DND-41 (cell line): Measurements from ENCODE around the gene SYCE3.

Experiments used
- ATAC-seq: fragments of 200-7000 bp; cut with Tn5 transposase; 3 replicates; pipeline ENCODE4 v1.9.1; 2021; ENCODE audit warnings: low read depth; ENCODE audit not compliant: insufficient read depth
- DNase-seq: peaks from one replicate; pipeline ENCODE4 v3.0.0-alpha.2; 2020
- H2AFZ ChIP-seq: 2 replicates; pipeline ENCODE4 v1.6.0; 2012; ENCODE audit warnings: low read depth, low read length
- H3K27ac ChIP-seq: 2 replicates; pipeline ENCODE4 v1.5.1; 2012; ENCODE audit warnings: low read length, inconsistent platforms
- H3K27me3 ChIP-seq: fragments of 200-600 bp; sonication (generic); 2 replicates; pipeline ENCODE4 v1.6.0; 2012; ENCODE audit warnings: low read length, mild to moderate bottlenecking, inconsistent platforms; ENCODE audit not compliant: insufficient read depth, poor library complexity
- H3K36me3 ChIP-seq: 2 replicates; pipeline ENCODE4 v1.5.1; 2012; ENCODE audit warnings: low read length, inconsistent platforms; ENCODE audit not compliant: insufficient read depth
- H3K4me1 ChIP-seq: 2 replicates; pipeline ENCODE4 v1.5.1; 2012; ENCODE audit warnings: mild to moderate bottlenecking, low read length; ENCODE audit not compliant: insufficient read depth
- H3K4me2 ChIP-seq: 2 replicates; pipeline ENCODE4 v1.6.0; 2012; ENCODE audit warnings: mild to moderate bottlenecking, moderate library complexity, low read length, inconsistent platforms; ENCODE audit not compliant: insufficient read depth
- H3K4me3 ChIP-seq, 2 experiments: fragments of 200-600 bp in 1 of 2; shearing (Covaris generic) in 1 of 2; 2 replicates each; pipeline ENCODE4 v1.5.1; 2012 to 2016; ENCODE audit warnings: inconsistent platforms in 2 of 2, low read length in 2 of 2, mild to moderate bottlenecking in 2 of 2, low read depth in 1 of 2, moderate library complexity in 1 of 2
- H3K79me2 ChIP-seq: 2 replicates; pipeline ENCODE4 v1.6.0; 2012; ENCODE audit warnings: low read length, inconsistent platforms; ENCODE audit not compliant: insufficient read depth
- H3K9ac ChIP-seq: 2 replicates; pipeline ENCODE4 v1.6.0; 2012; ENCODE audit warnings: low read depth, mild to moderate bottlenecking, inconsistent platforms, low read length, moderate library complexity
- H3K9me3 ChIP-seq: 2 replicates; pipeline ENCODE4 v1.5.1; 2012; ENCODE audit warnings: low read length, moderate library complexity, mild to moderate bottlenecking, inconsistent platforms; ENCODE audit not compliant: insufficient read depth, severe bottlenecking
- H4K20me1 ChIP-seq: 2 replicates; pipeline ENCODE4 v1.6.0; 2012; ENCODE audit warnings: low read length; ENCODE audit not compliant: insufficient read depth
- EZH2 ChIP-seq: IDR thresholded peaks from 3 replicates; pipeline ENCODE4 v1.6.1; 2012; ENCODE audit warnings: borderline replicate concordance, low read depth, mild to moderate bottlenecking, moderate library complexity, low read length, inconsistent platforms; ENCODE audit not compliant: severe bottlenecking
- TF ChIP-seq, protein P1 (sequence below): IDR thresholded peaks from 2 replicates; pipeline ENCODE4 v1.5.1; 2012; ENCODE audit warnings: borderline replicate concordance, low read length, moderate library complexity, mild to moderate bottlenecking; ENCODE audit not compliant: poor library complexity, severe bottlenecking; ENCODE audit errors: extremely low read depth

SYCE3 gene

DNA sequence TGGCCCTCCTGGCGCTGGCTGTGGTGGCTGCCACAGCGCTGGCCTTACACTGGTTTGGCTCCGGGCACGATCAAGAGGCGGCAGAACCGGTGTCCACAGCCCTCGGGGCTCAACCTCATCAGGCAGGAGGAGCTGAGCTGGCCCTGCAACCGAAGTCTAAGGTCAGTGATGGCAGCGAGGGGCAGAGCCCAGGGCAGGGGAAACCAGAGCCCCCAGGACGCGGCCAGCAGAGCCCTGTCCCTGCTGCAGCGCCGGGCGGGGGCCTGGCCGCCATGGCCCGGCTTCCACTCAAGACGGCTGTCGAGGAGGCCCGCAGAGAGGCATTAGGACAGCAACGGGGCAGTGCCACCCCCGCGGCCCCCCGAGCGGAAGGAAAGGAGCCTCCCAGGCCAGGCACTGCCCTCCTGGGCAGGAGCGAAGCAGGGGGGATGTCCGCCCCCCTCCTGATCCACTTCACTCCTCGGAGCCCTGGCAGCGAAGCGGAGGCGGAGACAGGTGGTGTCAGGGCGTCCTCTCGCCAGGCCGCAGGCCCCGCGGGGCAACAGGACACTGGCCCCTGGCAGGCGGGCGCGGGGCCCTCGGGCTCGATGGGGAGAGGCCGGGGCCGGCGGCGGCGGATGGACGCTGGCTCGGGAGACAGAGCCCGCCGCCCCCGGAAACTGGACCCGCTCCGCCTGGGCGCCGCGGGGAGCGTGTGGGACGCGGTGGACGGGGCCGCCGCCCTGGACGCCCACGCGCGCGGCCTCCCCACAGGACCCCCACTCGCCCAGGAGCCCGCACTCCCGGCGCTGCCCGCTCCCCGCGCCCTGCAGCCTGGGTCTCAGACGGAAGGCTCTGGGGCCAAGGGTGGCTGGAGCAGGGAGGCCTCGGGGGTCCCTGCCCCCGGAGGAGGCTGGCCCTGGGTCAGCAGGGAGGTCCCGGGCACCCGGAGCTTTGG, 16.1 kb downstream of the SYCE3 start:
- H3K79me2 ChIP-seq: no peaks in the 10 kb centered on the region

DNA sequence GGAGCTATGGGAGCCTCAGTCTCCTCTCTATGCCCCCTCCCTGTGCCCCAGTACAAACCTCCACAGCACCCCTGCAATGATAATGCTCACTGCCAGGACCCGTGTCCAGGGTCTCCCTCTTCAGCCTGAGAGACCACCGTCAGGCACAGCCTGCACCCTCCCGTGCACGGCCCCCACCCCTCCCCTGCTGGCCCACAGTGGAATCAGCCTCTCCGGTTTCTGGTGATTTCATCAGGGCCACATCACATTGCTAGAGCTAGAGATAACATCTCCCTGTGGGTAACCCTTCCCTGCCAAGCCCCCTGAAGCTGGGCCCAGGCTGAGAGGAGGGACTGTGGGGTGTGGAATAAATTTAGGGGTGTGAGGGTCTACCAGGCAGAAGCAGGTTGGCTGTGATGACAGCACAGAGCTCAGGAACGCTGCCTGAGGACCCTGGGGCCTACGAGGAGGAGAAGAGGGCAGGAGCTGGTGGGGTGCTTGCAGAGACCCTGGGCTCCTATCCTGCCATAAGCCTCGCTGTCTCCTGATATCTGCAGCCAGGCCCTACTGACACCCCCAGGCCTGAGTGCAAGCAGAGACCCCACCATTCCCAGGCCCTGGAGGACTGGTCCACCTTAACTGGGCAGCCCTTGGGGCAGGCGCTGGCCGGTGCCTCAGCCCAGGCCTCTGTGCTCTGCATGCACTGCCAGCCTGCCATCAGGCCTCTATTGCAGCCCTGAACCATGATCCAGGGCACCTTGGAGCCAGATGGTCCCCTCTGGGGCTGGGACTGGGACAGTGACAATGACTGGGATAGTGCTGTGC, 17.0 kb downstream of the SYCE3 start, which contains the start of gene KLHDC7B:
Gene KLHDC7B, plus strand, starts transcription at position 378 of the 804 bp plus-strand sequence. Its CDS starts 345 bp downstream, at position 723.
- Histone ChIP-seq H3K79me2 (no peaks in the 10 kb centered on the region), H3K36me3 (no peaks in the 10 kb centered on the region), H4K20me1 (peaks cover 7% of the 10 kb centered on the region), H3K9me3 (no peaks in the 10 kb centered on the region), H3K27ac (no peak within 1 kb of the TSS), H3K4me1 (peaks cover 21% of the 10 kb centered on the region), H3K4me2 (peak within 1 kb of the TSS; percentile 47; the same call in 1 of the 2 replicates), H2AFZ (no peak within 1 kb of the TSS), H3K9ac (no peak within 1 kb of the TSS), H3K4me3 (no peak within 1 kb of the TSS), H3K27me3 (peaks cover 13% of the 10 kb centered on the region)
- DNase-seq: peak; percentile 60
- TF ChIP-seq EZH2: no peak
- TF ChIP-seq, protein P1, sequence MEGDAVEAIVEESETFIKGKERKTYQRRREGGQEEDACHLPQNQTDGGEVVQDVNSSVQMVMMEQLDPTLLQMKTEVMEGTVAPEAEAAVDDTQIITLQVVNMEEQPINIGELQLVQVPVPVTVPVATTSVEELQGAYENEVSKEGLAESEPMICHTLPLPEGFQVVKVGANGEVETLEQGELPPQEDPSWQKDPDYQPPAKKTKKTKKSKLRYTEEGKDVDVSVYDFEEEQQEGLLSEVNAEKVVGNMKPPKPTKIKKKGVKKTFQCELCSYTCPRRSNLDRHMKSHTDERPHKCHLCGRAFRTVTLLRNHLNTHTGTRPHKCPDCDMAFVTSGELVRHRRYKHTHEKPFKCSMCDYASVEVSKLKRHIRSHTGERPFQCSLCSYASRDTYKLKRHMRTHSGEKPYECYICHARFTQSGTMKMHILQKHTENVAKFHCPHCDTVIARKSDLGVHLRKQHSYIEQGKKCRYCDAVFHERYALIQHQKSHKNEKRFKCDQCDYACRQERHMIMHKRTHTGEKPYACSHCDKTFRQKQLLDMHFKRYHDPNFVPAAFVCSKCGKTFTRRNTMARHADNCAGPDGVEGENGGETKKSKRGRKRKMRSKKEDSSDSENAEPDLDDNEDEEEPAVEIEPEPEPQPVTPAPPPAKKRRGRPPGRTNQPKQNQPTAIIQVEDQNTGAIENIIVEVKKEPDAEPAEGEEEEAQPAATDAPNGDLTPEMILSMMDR: peak; percentile 30
- peak; percentile 65 for ATAC-seq

More for the DNA sequence above, 16.1 kb downstream of the SYCE3 start:
- Histone ChIP-seq H4K20me1 (peaks cover 7% of the 10 kb centered on the region), H3K4me3 (no peak overlapping the region), H3K36me3 (no peaks in the 10 kb centered on the region), H3K27me3 (peaks cover 13% of the 10 kb centered on the region), H3K27ac (no peak overlapping the region), H2AFZ (no peak overlapping the region), H3K4me1 (peaks cover 21% of the 10 kb centered on the region), H3K9me3 (no peaks in the 10 kb centered on the region), H3K9ac (no peak overlapping the region), H3K4me2 (no peak overlapping the region)
- no peak for TF ChIP-seq EZH2
- TF ChIP-seq, protein P1: no peak
- ATAC-seq (no peak), DNase-seq (no peak)

DNA sequence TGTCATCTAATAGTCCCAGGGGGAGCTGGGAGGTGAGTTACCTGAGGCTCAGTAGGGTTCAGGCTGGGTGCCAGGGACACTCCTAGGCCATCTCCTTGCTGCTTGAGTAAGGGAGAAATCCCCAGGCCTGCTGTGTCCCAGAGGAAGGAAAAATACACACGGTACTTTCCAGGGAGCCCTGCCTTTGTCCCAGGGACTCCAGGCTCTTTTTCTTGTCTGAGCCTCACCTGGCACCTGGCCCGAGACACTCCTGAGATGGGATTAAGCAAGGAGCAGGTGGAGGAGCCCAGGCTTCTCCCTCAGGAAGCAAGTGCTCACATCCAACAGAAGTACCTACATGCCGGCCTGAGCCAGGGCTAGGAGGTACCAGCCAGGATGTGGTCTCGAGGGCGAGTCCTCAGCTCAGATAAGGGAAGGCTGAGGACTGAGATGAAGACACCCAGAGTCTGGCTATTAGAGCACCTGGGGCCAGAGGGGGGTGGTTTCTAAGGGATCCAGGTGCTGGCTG, 17.9 kb downstream of the SYCE3 start:
- no peak overlapping the region for H2AFZ ChIP-seq
- no peak overlapping the region for H3K9ac ChIP-seq
- no peak for TF ChIP-seq EZH2
- TF ChIP-seq, protein P1: no peak

More for the DNA sequence above, 17.9 kb downstream of the SYCE3 start:
- Histone ChIP-seq H3K27me3 (peaks cover 13% of the 10 kb centered on the region), H3K4me2 (peak overlapping the region; percentile 47), H3K36me3 (no peaks in the 10 kb centered on the region), H3K9me3 (no peaks in the 10 kb centered on the region), H3K4me1 (peaks cover 21% of the 10 kb centered on the region), H3K79me2 (no peaks in the 10 kb centered on the region), H4K20me1 (peaks cover 7% of the 10 kb centered on the region), H3K4me3 (no peak overlapping the region), H3K27ac (no peak overlapping the region)
- DNase-seq (peak; percentile 37), ATAC-seq (peak; percentile 29; the same call in 1 of the 3 replicates)
